ENCODE data around the gene MBD3.

Gene MBD3

DNA sequence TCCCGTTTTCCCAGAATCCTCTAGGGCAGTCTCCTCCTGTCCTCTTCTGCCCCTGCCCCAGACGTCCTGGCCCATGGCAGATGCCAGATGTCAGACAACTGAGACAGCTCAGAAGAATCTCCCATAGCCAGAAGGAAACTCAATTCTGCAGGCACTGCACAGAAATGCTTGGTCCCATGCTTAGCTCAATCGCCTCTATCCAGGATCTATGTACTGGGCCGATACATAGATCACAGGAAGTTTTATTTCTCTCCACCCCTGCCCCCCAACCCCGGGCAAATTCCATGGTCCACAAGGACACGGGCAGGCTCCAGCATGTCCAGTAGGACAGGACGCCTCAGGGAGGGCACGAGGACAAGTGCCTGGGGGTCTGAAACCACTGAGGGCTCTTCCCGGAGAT is 4.8 kb downstream of the MBD3 start:
- Histone ChIP-seq H3K27ac (no peak overlapping the region), H3K4me3 (no peak overlapping the region)
- TF ChIP-seq, protein P1, sequence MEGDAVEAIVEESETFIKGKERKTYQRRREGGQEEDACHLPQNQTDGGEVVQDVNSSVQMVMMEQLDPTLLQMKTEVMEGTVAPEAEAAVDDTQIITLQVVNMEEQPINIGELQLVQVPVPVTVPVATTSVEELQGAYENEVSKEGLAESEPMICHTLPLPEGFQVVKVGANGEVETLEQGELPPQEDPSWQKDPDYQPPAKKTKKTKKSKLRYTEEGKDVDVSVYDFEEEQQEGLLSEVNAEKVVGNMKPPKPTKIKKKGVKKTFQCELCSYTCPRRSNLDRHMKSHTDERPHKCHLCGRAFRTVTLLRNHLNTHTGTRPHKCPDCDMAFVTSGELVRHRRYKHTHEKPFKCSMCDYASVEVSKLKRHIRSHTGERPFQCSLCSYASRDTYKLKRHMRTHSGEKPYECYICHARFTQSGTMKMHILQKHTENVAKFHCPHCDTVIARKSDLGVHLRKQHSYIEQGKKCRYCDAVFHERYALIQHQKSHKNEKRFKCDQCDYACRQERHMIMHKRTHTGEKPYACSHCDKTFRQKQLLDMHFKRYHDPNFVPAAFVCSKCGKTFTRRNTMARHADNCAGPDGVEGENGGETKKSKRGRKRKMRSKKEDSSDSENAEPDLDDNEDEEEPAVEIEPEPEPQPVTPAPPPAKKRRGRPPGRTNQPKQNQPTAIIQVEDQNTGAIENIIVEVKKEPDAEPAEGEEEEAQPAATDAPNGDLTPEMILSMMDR (IDR thresholded peaks at IDR 0.05): no peak
- DNase-seq (ENCODE audit: low spot score): no peak

DNA sequence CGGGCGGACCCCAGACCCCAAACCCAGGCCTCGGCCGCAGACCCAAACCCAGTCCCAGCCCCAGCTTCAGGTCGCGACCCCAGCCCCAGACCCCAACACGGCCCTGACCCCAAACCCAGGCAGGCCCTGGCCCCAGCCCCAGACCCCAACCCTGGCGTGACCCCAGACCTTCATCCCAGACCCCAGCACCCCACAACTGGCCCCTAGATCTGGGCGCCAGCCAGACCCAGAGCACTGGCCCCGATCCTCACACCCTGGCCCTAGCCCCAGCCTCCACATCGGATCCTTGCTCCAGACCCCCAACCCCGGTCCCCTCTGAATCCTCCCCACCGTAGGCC is 7.5 kb downstream of the MBD3 start:
- DNase-seq (ENCODE audit: low spot score): no peak
- H3K27ac ChIP-seq: no peak overlapping the region

DNA sequence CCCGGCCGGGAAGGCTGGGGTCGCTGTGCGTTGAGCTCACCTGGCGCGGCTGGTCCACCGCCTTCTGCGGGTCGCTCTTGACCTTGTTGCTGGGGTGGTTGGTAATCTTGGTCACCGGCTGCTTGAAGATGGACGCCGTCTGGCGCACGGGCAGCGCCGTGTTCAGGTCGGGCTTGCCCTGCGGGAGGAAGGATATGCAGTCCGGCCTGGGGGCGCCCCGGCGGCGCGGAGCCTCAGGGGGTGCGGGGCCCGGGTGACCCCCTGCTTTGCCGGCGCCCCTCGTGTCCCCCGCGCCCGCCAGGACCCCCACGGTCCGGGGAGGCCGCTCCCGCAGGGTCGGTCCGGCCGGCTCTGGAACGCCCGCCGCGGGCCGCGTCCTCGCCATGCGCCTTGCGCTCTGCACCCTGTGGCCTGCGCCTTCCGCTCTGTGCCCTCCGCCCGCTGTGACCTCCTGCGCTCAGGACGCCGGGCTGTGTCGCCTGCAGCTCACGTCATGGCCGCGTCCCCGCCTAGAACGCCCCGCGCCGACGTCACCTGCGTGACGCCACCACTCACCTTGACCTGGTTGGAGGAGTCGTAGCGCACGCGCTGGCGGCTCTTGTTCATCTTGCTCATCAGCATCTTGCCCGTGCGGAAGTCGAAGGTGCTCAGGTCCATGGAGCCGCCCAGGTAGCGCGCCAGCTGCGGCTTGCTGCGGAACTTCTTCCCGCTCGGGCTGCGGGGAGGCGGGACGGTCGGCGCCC is 8.0 kb downstream of the MBD3 start:
- TF ChIP-seq, protein P1 (IDR thresholded peaks at IDR 0.05): no peak
- Histone ChIP-seq H3K27ac (no peak overlapping the region), H3K4me3 (no peak overlapping the region)
- DNase-seq (ENCODE audit: low spot score): no peak

More for the DNA sequence above, 7.5 kb downstream of the MBD3 start:
- no peak overlapping the region for H3K4me3 ChIP-seq
- TF ChIP-seq, protein P1 (IDR thresholded peaks at IDR 0.05): no peak

DNA sequence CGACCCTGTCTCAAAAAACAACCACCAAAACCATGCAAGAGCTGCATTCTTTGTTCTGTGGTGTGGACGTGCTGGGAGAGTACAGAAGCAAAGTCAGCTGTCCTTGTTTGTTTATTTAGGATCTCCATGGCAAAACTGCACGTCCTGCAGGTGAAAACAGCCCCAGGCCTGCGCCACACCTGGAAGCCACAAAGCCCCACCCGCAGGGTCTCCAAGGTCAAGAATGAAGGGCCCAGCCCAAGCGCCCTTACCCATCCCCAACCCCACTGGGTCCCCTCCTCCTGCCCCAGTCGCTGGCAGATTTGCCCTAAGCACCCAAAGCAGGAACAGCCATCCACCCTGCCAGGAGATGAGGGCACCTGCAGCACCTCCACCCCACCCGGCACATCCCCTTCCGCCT is 10.5 kb downstream of the MBD3 start:
- TF ChIP-seq, protein P1 (IDR thresholded peaks at IDR 0.05): no peak
- Histone ChIP-seq H3K27ac (no peak overlapping the region), H3K4me3 (no peak overlapping the region)
- DNase-seq (ENCODE audit: low spot score): no peak

DNA sequence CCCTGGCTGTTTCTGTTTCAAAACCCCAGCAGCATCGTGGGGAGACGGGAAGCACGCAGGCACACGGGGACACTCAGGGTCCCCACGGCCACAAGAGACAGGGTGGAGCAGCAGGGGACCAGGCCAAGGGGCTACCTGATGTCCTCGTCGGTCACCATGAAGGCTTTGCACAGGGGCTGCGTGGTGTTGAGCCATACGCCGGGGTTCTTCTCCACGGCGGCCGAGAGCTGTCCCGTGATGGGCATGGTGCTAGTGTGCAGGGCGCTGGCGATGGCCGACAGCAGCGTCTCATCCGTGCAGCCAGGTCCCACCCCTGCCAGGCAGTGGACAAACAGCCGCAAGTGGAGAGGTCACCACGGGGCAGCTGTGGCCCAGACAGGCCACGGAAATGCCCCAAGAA is 11.7 kb downstream of the MBD3 start:
- Histone ChIP-seq H3K4me3 (no peak overlapping the region), H3K27ac (no peak overlapping the region)
- no peak for DNase-seq (ENCODE audit: low spot score)
- TF ChIP-seq, protein P1 (IDR thresholded peaks at IDR 0.05): no peak

DNA sequence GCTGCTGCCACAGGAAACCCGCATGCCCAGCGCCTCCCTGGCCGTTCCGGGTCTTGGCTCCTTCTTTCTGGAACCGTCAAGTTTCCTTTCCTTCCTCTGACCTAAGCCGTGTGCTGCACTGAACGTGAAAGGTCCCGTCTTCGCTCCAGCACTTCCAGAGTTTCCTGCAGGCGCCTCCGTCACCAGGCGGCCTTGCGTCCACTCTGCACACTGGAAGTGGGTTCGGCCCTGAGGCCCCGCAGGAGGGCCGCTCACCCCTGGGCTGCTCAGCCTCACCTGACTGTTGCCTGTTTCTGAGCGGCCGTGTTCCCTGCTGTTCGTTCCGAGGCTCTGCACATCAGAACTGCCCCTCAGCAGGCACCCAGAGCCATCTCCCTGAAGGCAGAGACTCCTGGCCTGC is 12.3 kb downstream of the MBD3 start:
- Histone ChIP-seq H3K27ac (no peak overlapping the region), H3K4me3 (no peak overlapping the region)
- TF ChIP-seq, protein P1 (IDR thresholded peaks at IDR 0.05): no peak
- peak; percentile 62 for DNase-seq (ENCODE audit: low spot score)

DNA sequence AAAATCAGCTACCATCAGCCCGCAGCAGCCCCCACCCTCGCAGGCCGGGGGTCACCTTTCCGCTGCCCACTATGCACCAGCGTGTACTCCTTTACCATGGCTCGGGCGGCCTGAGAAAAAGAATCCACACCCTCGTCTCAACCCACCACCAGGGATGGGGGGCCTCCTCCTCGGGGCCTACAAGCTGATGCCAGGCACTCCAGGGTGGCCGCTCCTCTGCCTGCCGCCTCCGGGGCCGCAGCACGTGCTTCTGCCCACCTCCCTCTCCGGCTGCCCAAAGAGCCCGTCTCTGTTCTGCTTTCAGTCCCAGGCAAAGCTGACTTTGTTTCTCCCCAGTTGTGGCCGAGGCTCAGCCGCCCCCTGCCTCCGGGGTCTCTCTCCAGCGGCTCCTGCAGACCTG is 13.4 kb downstream of the MBD3 start:
- no peak for DNase-seq (ENCODE audit: low spot score)
- TF ChIP-seq, protein P1 (IDR thresholded peaks at IDR 0.05): no peak
- Histone ChIP-seq H3K27ac (no peak overlapping the region), H3K4me3 (no peak overlapping the region)
